Naive thymus-derived CD8-positive, alpha-beta T cell (primary cell): ENCODE results near the gene CACNA1G. TPM values are rescaled to one million over a fixed set of nuclear protein-coding genes. Genes with fewer than 3 reads are reported as not detected.

Source experiments
- ATAC-seq, 2 donors: fragments of 150-1000 bp; cut with Tn5 transposase in 1 of 2; sonication (Bioruptor Pico), chemical (Tn5 transposase) in 1 of 2; 1 replicate in 1 of 2; 2 replicates in 1 of 2; pipeline ENCODE4 v1.10.0; 2021; ENCODE audit warnings: mild to moderate bottlenecking in 2 of 2, moderate library complexity in 2 of 2
- POLR2A ChIA-PET: fragments of 350-600 bp; sonication (Branson Sonifier 250); formaldehyde crosslinking; loops from one replicate; lab custom pipeline; 2021; ENCODE audit warnings: antibody characterized with exemption; lab: Charles Lee
- DNase-seq, 10 donors: peaks; one replicate each; pipeline versions ENCODE4 v3.0.0 to v3.0.0-alpha.2; 2020 to 2022
- H3K27ac Mint-ChIP-seq, 10 donors: one replicate each; pipeline ENCODE4 v1.8.0; 2020 to 2022; ENCODE audit warnings: mild to moderate bottlenecking in 10 of 10, mixed read lengths in 10 of 10, moderate library complexity in 4 of 10, inconsistent platforms in 1 of 10
- H3K27me3 Mint-ChIP-seq, 5 donors: one replicate each; pipeline ENCODE4 v1.8.0; 2021 to 2022; ENCODE audit warnings: mixed read lengths in 5 of 5
- H3K36me3 Mint-ChIP-seq, 3 donors: one replicate each; pipeline ENCODE4 v1.8.0; 2020 to 2022; ENCODE audit warnings: mixed read lengths in 3 of 3, mild to moderate bottlenecking in 2 of 3, inconsistent platforms in 1 of 3
- H3K4me1 Mint-ChIP-seq, 4 donors: one replicate each; pipeline ENCODE4 v1.8.0; 2021 to 2022; ENCODE audit warnings: mixed read lengths in 4 of 4
- H3K4me3 Mint-ChIP-seq, 10 donors: one replicate each; pipeline ENCODE4 v1.8.0; 2020 to 2022; ENCODE audit warnings: mild to moderate bottlenecking in 10 of 10, mixed read lengths in 10 of 10, moderate library complexity in 6 of 10, inconsistent platforms in 1 of 10
- H3K9me3 Mint-ChIP-seq, 9 donors: one replicate each; pipeline ENCODE4 v1.8.0; 2020 to 2022; ENCODE audit warnings: mixed read lengths in 9 of 9, mild to moderate bottlenecking in 3 of 9, inconsistent platforms in 1 of 9, moderate library complexity in 1 of 9
- polyA plus RNA-seq, 3 donors: library from polyadenylated mRNA; unstranded; fragments of 300-500 nt; fragmentation: Illumina TruSeq; gene quantifications; one replicate each; pipeline ENCODE4 v1.2.3, GENCODE V29; 2021
- total RNA-seq, 8 experiments: library from RNA in 2 of 8; stranded (reverse) in 2 of 8; gene quantifications; one replicate each; pipeline ENCODE4 v1.2.3 and lab custom pipeline; 2021 to 2026

CACNA1G gene
- total RNA-seq (under 1 TPM in 1 of 2 experiments, not detected in 1; 0.05 TPM), polyA plus RNA-seq (not detected), total RNA-seq (lab: John Stamatoyannopoulos, UW) (0 to 0.86 (median 0.11) reads per million in 6 experiments)

DNA sequence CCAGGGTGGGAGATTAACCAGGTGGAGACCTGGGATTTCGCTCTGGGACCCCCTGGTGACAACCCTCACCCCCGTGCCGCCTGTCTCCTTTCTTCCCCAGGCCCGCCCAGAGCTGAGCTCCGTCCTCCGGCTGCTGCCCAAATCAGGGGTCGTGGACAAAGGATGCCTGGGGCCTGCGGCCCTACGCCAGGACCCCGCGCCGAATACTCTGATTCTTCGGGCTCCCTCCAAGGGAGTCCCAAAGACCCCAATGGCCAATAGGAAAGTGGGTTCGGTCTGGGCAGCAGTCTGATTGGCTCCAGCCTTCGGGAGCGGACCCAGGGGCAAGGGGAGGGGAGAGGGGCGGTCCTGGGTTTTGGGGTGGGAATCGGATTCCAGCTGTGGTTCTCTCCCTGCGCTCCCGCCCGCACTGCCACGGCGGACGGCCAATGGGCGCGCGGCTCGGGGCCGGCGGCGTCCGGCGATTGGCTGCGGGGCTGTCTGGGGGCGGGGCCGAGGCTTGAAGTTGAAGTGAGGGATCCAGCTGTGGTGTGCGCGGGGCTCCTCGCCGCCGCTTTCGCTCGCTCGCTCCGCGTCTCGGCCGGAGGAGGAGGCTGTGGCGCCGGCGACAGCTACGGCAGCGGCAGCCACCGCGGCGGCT is at the start of gene CACNA1G:
CACNA1G (plus strand) TSS at position 531 of the 640 bp plus-strand sequence. CDS start 745 bp downstream, outside the sequence.
- H3K27ac Mint-ChIP-seq = peak within 1 kb of the TSS in 1 of 10 donors; percentile 41
- POLR2A ChIA-PET = interaction anchor here (1.1 to 1.2 kb wide), 3 partner anchors 15 to 306 kb away, joined by 3 to 5 read pairs (median 3); no protein-coding TSS in a partner anchor
- peak; percentile 86 to 87 for ATAC-seq

GRCh38 chr17:50511058-50511457 is 49.5 kb upstream of the CACNA1G start:
- no peaks in the 10 kb centered on the region for H3K36me3 Mint-ChIP-seq
- no peak overlapping the region for H3K4me3 Mint-ChIP-seq
- POLR2A ChIA-PET = interaction anchor here (1.4 kb wide), 1 partner anchor 26 kb away, joined by 3 read pairs; no protein-coding TSS in a partner anchor
- H3K9me3 Mint-ChIP-seq = no peaks in the 10 kb centered on the region
- no peak for DNase-seq
- no peak for ATAC-seq
- H3K27me3 Mint-ChIP-seq = no peaks in the 10 kb centered on the region
- H3K4me1 Mint-ChIP-seq = peaks cover 15 to 31% (median 22%) of the 10 kb centered on the region in 4 donors
- peak overlapping the region in 4 of 10 donors; percentile 27 to 48 (median 38) for H3K27ac Mint-ChIP-seq

More for the DNA sequence above, at the start of gene CACNA1G:
- Mint-ChIP-seq H3K4me3 (peak within 1 kb of the TSS; percentile 76 to 93 (median 83)), H3K36me3 (peaks cover 0 to 4% (median 4%) of the 10 kb centered on the region in 3 donors), H3K9me3 (no peaks in the 10 kb centered on the region), H3K27me3 (peaks cover 14 to 62% (median 35%) of the 10 kb centered on the region in 5 donors), H3K4me1 (peaks cover 11 to 47% (median 26%) of the 10 kb centered on the region in 4 donors)
- DNase-seq = peak; percentile 76 to 88 (median 82)

GRCh38 chr17:50513495-50513894 is 47.0 kb upstream of the CACNA1G start:
- ATAC-seq (no peak), DNase-seq (no peak)
- H3K4me3 Mint-ChIP-seq = no peak overlapping the region
- H3K9me3 Mint-ChIP-seq = no peaks in the 10 kb centered on the region
- H3K4me1 Mint-ChIP-seq = peaks cover 11 to 25% (median 16%) of the 10 kb centered on the region in 4 donors
- POLR2A ChIA-PET = interaction anchor here (0.7 kb wide), 1 partner anchor 256 kb away, joined by 4 read pairs; no protein-coding TSS in a partner anchor
- H3K27me3 Mint-ChIP-seq = no peaks in the 10 kb centered on the region
- H3K36me3 Mint-ChIP-seq = no peaks in the 10 kb centered on the region
- H3K27ac Mint-ChIP-seq = no peak overlapping the region

- peaks cover 6 to 18% (median 9%) of the 10 kb centered on the region in 4 donors for H3K4me1 Mint-ChIP-seq
- H3K27me3 Mint-ChIP-seq = no peaks in the 10 kb centered on the region
- POLR2A ChIA-PET = no interaction called here
- H3K36me3 Mint-ChIP-seq = no peaks in the 10 kb centered on the region
- H3K27ac Mint-ChIP-seq = no peak overlapping the region
- H3K9me3 Mint-ChIP-seq = no peaks in the 10 kb centered on the region
- DNase-seq (peak in 1 of 10 donors; percentile 16), ATAC-seq (no peak)
- H3K4me3 Mint-ChIP-seq = no peak overlapping the region
These were observed 46.1 kb upstream of the CACNA1G start for GRCh38 chr17:50514388-50514787.

- Mint-ChIP-seq H3K9me3 (no peaks in the 10 kb centered on the region), H3K27me3 (no peaks in the 10 kb centered on the region), H3K4me1 (peaks cover 4 to 12% (median 6%) of the 10 kb centered on the region in 4 donors), H3K36me3 (no peaks in the 10 kb centered on the region), H3K27ac (no peak overlapping the region), H3K4me3 (no peak overlapping the region)
- ATAC-seq (no peak), DNase-seq (peak in 1 of 10 donors; percentile 32)
- POLR2A ChIA-PET = no interaction called here
These were observed 45.4 kb upstream of the CACNA1G start for GRCh38 chr17:50514936-50515702.

DNA sequence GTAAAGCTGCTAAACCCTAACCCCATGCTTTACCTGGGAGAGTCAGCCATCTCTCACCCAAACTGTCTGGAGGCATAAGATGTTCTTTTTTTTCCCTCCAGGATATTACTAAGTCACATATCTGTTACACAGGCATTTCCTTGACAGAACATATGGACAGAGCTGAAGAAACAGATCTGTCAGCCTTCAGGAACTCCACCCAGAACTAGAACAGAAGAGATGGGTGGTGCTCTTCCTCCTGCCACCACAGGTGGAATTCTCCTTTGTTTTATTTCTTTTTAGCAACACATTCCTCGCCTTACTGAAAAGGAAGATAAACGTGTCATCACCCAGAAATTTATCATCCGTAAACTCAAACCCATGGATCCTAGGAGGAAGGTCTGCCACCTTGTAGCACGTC is 43.5 kb upstream of the CACNA1G start:
- peak overlapping the region in 2 of 10 donors; percentile 11 to 14 for H3K27ac Mint-ChIP-seq
- H3K27me3 Mint-ChIP-seq = no peaks in the 10 kb centered on the region
- H3K36me3 Mint-ChIP-seq = no peaks in the 10 kb centered on the region
- H3K4me3 Mint-ChIP-seq = no peak overlapping the region
- POLR2A ChIA-PET = interaction anchor here (0.6 kb wide), 1 partner anchor 43 kb away, joined by 3 read pairs; no protein-coding TSS in a partner anchor
- H3K9me3 Mint-ChIP-seq = no peaks in the 10 kb centered on the region
- ATAC-seq (no peak), DNase-seq (no peak)
- H3K4me1 Mint-ChIP-seq = peaks cover 0 to 4% (median 0%) of the 10 kb centered on the region in 4 donors

DNA sequence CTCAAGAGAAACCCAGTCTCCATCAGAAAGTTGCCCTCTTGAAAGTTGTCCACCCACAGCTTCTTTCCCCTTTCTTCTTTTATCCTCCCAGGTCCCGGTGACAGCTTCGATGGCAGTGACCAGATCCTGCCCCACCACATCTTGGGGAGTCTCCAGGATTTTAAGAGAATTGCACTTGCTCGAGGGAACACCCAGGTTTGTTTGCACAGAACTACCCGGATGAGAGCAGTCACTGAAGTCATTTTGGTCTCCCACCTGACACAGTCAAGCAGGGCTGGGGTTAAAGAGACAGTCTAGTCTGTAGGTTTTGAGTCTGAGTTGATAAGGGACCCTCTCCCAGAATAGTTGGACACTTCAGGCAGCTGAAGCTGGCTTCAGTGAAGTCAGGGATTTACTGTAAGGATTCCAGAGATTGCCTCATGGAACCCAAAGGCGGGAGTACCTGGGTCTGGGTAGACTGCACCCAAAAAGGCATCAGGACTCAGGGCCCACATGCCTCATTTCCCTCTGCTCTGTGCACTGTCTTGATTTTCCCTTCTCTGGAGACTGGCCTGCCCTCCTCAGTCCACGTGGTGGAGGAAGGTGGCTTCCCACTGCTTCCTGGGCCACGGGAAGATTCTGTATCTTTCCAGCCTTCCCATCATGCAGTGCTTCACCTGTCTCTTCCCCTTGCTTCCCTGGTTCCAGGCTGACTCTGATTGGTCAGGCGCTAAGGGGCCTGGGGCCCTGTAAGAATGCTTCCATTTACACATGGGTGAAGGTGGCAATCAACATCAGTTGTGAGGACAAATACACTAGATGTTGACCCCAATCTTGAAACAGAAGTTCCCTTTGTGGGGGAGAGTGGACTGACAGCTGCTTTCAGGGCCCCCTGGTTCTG is 42.8 kb upstream of the CACNA1G start:
- Mint-ChIP-seq H3K4me1 (peaks cover 0 to 4% (median 0%) of the 10 kb centered on the region in 4 donors), H3K27ac (peak overlapping the region in 1 of 10 donors; percentile 77), H3K9me3 (no peaks in the 10 kb centered on the region), H3K27me3 (no peaks in the 10 kb centered on the region), H3K4me3 (no peak overlapping the region), H3K36me3 (no peaks in the 10 kb centered on the region)
- DNase-seq (no peak), ATAC-seq (no peak)
- POLR2A ChIA-PET = no interaction called here

GRCh38 chr17:50518384-50519023 is 42.0 kb upstream of the CACNA1G start:
- no peak for ATAC-seq
- H3K27ac Mint-ChIP-seq = peak overlapping the region in 3 of 10 donors; percentile 14 to 59 (median 57)
- H3K4me1 Mint-ChIP-seq = peaks cover 0 to 4% (median 0%) of the 10 kb centered on the region in 4 donors
- no peak overlapping the region for H3K4me3 Mint-ChIP-seq
- no peaks in the 10 kb centered on the region for H3K27me3 Mint-ChIP-seq
- H3K36me3 Mint-ChIP-seq = no peaks in the 10 kb centered on the region
- H3K9me3 Mint-ChIP-seq = no peaks in the 10 kb centered on the region
- no peak for DNase-seq
- POLR2A ChIA-PET = no interaction called here

GRCh38 chr17:50519141-50519834 is 41.2 kb upstream of the CACNA1G start:
- DNase-seq = no peak
- H3K27ac Mint-ChIP-seq = no peak overlapping the region
- H3K27me3 Mint-ChIP-seq = no peaks in the 10 kb centered on the region

GRCh38 chr17:50520483-50520882 is 40.0 kb upstream of the CACNA1G start:
- Mint-ChIP-seq H3K27ac (no peak overlapping the region), H3K4me1 (peaks cover 0 to 4% (median 0%) of the 10 kb centered on the region in 4 donors), H3K27me3 (no peaks in the 10 kb centered on the region), H3K36me3 (no peaks in the 10 kb centered on the region), H3K4me3 (no peak overlapping the region), H3K9me3 (no peaks in the 10 kb centered on the region)
- ATAC-seq (no peak), DNase-seq (no peak)
- POLR2A ChIA-PET = no interaction called here

More at GRCh38 chr17:50519141-50519834, 41.2 kb upstream of the CACNA1G start:
- H3K9me3 Mint-ChIP-seq = no peaks in the 10 kb centered on the region
- POLR2A ChIA-PET = no interaction called here
- H3K4me1 Mint-ChIP-seq = peaks cover 0 to 4% (median 0%) of the 10 kb centered on the region in 4 donors
- H3K4me3 Mint-ChIP-seq = no peak overlapping the region
- no peak for ATAC-seq
- H3K36me3 Mint-ChIP-seq = no peaks in the 10 kb centered on the region

DNA sequence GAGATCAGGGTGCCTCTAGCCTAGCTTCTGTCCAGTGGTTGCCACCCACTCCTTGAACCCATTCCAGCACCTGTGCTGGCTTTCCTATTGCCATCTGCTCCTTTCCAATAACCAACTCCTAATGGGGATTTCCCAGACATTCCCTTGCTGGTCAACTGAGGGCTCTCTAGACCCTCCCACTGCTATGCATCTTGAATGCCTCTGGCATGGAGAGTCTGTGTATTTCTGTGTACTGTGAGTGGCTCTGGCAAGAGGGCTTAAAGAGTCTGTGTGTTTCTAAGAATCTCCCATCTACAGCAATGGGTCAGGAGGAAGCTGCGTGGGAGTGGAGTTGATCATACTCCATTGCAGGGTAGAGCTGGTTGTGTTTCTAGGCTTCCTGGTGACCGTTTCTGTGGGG is 39.0 kb upstream of the CACNA1G start:
- POLR2A ChIA-PET = no interaction called here
- H3K27me3 Mint-ChIP-seq = no peaks in the 10 kb centered on the region
- DNase-seq = no peak
- ATAC-seq = no peak
- H3K4me1 Mint-ChIP-seq = peaks cover 0 to 4% (median 0%) of the 10 kb centered on the region in 4 donors
- H3K9me3 Mint-ChIP-seq = no peaks in the 10 kb centered on the region
- H3K36me3 Mint-ChIP-seq = no peaks in the 10 kb centered on the region
- H3K27ac Mint-ChIP-seq = no peak overlapping the region
- no peak overlapping the region for H3K4me3 Mint-ChIP-seq
